Fibroblast of the aortic adventitia (primary cell): ENCODE data around the gene CATSPERZ. TPM values are rescaled to one million over a fixed set of nuclear protein-coding genes. Genes with fewer than 3 reads are reported as not detected.

Source experiments
- DNase-seq: peaks from one replicate; pipeline ENCODE4 v3.0.0-alpha.2; 2010; ENCODE audit warnings: low read depth
- H3K4me3 ChIP-seq: 2 replicates; pipeline ENCODE4 v1.5.1; 2011; ENCODE audit warnings: low read depth, mild to moderate bottlenecking, control low read depth, low read length, moderate library complexity
- CTCF ChIP-seq: IDR thresholded peaks from 2 replicates; pipeline ENCODE4 v1.5.1; 2011; ENCODE audit warnings: mild to moderate bottlenecking, low read length, control low read depth, inconsistent platforms; ENCODE audit not compliant: insufficient read depth
- total RNA-seq: library from RNA; depleted of rRNA; stranded (reverse); fragments of >200 nt; gene quantifications from 2 replicates; pipeline ENCODE4 v1.2.3, GENCODE V29; 2012; ENCODE audit warnings: low replicate concordance

Gene CATSPERZ
- total RNA-seq, 1 donor, result not detected

GRCh38 chr11:64347193-64347867 lies 47.2 kb downstream of the CATSPERZ start:
- DNase-seq, result no peak
- no peak overlapping the region for H3K4me3 ChIP-seq
- no peak for TF ChIP-seq CTCF

- peak; percentile 82 for DNase-seq
- no peak for TF ChIP-seq CTCF
These were observed 48.3 kb downstream of the CATSPERZ start for GRCh38 chr11:64348383-64349024.

GRCh38 chr11:64349025-64349387 lies 48.8 kb downstream of the CATSPERZ start:
- no peak for TF ChIP-seq CTCF
- DNase-seq, result no peak
- no peak overlapping the region for H3K4me3 ChIP-seq

More at GRCh38 chr11:64348383-64349024, 48.3 kb downstream of the CATSPERZ start:
- H3K4me3 ChIP-seq, result no peak overlapping the region

- TF ChIP-seq CTCF, result no peak
- no peak overlapping the region for H3K4me3 ChIP-seq
- DNase-seq, result no peak
These were observed 49.2 kb downstream of the CATSPERZ start for GRCh38 chr11:64349404-64349803.

- no peak for DNase-seq
- no peak for TF ChIP-seq CTCF
- no peak overlapping the region for H3K4me3 ChIP-seq
These were observed 51.0 kb downstream of the CATSPERZ start for GRCh38 chr11:64351136-64351631.

GRCh38 chr11:64352099-64352994 lies 52.2 kb downstream of the CATSPERZ start:
- H3K4me3 ChIP-seq, result no peak overlapping the region
- TF ChIP-seq CTCF, result no peak
- no peak for DNase-seq
